GM18867 (cell line): ENCODE results near the gene VWA1.

Experiments
- ATAC-seq: cut with Tn5 transposase; IDR thresholded peaks from one replicate; pipeline ENCODE4 v1.9.1; 2021; ENCODE audit warnings: mild to moderate bottlenecking, moderate library complexity; ENCODE audit not compliant: unreplicated experiment

VWA1 gene, protein sequence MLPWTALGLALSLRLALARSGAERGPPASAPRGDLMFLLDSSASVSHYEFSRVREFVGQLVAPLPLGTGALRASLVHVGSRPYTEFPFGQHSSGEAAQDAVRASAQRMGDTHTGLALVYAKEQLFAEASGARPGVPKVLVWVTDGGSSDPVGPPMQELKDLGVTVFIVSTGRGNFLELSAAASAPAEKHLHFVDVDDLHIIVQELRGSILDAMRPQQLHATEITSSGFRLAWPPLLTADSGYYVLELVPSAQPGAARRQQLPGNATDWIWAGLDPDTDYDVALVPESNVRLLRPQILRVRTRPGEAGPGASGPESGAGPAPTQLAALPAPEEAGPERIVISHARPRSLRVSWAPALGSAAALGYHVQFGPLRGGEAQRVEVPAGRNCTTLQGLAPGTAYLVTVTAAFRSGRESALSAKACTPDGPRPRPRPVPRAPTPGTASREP

DNA sequence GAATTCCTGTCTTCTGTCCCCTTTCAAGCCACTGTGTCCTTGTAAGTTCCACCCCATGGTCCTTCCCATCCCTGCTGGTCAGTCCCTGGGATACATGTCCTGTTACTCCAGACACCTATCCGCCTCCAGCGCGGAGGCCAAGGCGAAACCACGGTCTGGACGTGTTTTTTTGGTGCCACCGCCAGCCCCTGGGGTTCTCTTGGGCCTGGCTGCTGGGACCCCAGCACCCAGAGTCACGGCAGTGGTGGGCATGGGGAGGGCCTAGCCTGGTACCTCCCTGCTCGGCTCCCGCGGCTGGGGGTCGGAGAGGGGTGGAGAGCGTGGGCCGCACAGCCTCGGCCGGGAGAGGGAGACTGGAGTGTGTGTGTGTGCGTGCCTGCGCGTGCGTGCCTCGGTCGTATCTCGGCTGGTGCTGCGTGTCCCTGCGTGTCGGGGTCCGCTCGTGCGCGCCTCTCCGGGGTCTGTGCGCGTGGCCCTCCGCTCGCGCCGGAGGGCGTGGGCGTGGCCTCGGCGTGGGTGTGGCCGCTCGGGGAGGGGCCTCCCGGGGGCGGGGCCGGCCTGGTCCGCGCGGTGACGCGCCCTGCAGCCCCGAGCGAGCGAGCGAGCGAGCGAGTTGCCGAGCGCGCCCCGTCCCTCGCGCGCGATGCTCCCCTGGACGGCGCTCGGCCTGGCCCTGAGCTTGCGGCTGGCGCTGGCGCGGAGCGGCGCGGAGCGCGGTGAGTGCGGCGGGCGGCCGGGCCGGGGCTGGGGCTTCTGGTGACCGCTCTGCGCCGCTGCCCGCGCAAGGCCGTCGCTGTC lies at the start of gene VWA1:
TSS of gene VWA1 (plus strand) at position 585 of the 798 bp plus-strand sequence. CDS start at position 644, 59 bp downstream.
- ATAC-seq: no peak

GRCh38 chr1:1385931-1386330 lies 49.6 kb upstream of the VWA1 start:
- no peak for ATAC-seq

DNA sequence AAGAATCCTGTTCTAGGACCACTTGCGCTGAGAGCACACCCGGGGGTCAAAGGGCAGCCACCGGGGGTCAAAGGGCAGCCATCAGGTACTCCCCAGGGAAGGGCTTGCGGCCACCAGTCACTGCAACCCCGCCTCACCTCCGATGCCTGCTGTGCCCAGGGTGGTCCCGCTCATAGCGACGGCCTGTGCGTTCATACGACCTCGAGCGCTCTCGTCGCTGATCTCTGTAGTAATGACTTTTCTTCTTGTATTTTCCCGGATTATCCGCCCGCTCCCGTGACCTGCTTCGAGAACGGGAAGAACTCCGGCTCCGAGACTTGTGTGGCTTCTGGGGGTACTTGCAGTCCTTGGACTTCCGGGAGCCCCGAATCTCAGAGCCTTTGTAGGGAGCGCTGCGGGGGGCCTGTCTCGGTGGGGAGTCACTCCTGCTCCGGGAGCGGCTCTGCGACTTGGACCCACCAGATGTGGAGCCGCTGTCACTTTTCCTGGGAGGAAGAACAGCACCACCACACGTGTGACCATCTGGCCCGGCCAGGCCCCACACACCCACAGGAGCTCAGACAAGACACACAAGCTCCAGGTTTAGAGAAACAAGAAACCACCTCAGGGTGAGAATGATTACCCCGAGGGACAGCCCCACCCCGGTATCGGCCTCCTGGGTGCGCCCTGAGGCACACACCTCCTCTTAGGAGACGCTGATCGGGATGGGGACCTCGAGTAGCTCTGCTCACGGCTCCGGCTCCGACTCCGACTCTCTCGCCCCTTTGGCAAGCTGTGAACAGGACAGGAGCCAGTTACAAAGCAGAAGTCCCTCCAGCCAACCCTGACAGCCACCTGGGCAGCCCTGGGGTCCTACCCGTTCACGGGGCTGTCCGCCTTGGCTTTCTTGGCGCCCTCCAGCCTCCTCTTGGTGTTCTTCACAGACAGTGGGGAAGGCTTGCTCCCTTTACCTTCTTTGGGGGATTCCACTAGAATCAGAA lies 48.1 kb upstream of the VWA1 start:
- no peak for ATAC-seq

- no peak for ATAC-seq
Observed at GRCh38 chr1:1388078-1388472, 47.4 kb upstream of the VWA1 start.

DNA sequence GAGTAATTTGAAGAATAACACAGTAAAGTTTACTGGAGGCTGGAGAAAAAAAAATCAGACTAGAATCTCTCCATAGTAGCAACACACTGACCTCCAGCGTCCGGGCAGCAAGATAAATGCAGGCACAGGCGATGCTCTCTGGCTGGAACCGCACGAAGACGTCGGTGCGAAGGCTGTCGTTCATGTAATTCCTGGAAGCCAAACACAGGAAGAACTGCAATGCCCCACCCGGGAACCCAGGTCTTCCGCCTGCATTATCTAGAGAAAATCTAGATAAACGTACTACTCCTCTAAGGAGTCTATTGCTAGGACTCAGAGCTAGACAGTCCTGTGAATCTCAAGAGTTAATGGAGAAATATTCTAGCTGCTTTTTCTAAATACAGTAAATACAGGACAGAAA lies 44.8 kb upstream of the VWA1 start:
- ATAC-seq: no peak

- ATAC-seq: no peak
Observed at GRCh38 chr1:1391225-1391624, 44.3 kb upstream of the VWA1 start.

- no peak for ATAC-seq
Observed at GRCh38 chr1:1393014-1393413, 42.5 kb upstream of the VWA1 start.

GRCh38 chr1:1393428-1393827 lies 42.1 kb upstream of the VWA1 start:
- no peak for ATAC-seq

DNA sequence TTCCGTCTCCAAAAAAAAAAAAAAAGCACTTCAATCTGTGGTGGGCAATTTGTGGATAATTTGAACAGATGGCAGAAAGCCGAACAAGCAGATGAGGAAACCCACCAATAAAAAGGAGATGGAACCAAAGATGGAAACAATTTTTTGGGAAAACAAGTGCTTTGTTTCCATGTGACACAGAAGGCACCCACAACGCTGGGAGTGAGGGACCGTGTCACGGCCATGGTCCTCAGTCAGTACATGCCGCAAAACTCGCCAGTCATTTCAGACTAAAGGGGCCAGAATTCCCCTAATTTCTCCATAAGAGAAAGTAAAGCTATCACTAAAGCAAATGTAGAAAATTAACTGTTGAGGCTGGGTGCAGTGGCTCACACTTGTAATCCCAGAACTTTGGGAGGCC lies 41.4 kb upstream of the VWA1 start:
- ATAC-seq: no peak

GRCh38 chr1:1395166-1395565 lies 40.3 kb upstream of the VWA1 start:
- no peak for ATAC-seq

DNA sequence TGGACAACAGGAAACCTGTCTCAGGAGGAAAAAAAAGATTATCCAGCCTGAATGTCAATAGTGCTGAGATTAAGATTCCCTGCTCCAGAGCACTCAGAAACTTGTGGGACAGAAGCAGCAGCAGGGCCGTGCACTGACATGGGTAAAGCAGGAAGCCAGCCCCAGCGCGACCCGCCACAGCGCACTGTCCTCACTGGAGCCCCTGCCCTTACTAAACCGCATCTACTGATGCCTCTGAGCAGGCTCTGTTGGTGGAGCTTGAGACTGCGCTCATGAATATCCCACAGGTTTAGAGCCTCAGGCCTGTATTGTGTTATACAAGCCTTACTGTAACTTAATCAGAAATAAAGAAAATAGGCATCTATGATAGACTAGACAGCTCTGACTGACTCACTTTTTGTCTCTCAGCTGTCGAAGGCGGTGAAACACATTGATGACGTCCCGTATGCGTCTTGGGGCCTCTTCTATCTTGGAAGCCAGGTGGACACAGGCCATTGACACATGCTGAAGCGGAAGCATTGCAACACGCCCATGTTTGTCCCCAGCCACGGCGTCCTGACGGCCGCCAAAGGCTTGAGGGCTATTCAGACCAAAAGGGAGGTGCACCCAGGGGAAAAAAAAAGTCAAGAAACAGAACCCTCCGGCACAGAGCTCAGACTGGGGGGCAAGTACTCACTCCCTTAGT lies 37.5 kb upstream of the VWA1 start:
- no peak for ATAC-seq

GRCh38 chr1:1398677-1399186 lies 36.8 kb upstream of the VWA1 start:
- ATAC-seq: peak; percentile 9

DNA sequence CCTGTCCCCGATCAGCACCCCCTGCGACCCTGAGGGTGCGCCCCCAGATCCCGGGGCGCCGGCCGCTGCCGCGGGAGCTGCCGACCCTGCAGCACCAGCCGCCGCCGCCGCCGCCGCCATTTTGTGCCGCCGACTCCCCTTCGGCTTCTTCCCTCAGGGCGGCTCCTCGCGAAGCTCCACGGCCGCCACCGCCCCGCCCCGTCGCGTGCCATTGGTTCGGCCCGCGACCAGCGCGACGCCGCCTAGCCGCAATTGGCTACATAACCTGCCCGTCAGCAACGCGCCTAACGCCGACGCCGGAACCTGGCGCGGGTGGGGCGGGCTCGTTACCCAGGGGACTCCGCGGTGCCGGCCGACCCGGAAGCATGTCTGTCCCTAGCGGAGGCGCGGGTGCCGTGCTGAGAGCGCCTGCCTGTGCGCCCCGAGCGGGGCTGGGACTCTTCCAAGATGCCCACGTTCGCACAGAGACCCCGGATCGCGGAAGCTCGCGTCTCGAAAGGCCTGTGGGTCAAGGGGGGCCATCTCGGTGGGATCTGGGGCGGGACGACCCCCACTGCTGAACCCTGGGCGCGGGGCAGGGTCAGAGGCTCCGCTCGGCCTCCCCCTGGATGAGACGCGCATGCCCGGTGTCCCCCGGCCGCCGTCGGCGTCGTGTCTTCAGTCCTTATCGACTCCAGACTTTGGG lies 36.2 kb upstream of the VWA1 start, which contains the start of gene CCNL2:
TSS of gene CCNL2 (minus strand) at position 149 of the 685 bp plus-strand sequence. CDS start at position 120, 29 bp downstream.
- peak; percentile 86 for ATAC-seq

DNA sequence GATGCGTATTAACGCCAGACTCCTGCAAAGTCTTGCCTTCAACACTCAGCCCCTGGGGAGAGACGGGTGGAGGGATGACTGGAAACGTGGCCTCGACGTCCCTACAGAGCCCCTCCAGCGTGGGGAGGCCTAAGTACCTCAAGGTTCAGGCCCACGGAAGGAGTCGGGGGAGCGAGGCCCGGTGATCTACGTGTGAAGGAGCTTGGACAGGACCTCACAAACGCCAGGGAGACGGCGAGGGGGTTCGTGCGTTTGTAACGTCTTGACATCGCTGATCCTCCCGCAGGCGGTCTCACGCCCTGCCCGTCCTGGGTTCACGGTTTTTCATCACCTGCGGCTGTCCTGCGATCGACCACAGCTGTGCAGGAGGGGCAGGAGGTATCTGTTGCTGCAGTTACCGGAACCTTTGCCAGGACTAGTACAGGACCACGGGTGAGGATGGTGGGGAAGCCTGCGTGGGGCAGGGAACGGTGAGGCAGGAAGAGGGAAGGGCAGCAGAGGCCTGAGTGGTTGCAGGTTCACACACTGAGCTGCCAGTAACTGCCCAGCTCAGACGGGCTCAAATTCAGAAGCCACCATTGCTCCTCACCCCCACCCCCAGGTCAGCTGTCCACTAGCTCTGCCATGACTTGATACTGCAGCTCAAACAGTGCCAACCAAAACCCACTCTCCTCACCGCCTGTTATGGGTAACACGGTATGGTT lies 35.5 kb upstream of the VWA1 start:
- ATAC-seq: peak; percentile 3

DNA sequence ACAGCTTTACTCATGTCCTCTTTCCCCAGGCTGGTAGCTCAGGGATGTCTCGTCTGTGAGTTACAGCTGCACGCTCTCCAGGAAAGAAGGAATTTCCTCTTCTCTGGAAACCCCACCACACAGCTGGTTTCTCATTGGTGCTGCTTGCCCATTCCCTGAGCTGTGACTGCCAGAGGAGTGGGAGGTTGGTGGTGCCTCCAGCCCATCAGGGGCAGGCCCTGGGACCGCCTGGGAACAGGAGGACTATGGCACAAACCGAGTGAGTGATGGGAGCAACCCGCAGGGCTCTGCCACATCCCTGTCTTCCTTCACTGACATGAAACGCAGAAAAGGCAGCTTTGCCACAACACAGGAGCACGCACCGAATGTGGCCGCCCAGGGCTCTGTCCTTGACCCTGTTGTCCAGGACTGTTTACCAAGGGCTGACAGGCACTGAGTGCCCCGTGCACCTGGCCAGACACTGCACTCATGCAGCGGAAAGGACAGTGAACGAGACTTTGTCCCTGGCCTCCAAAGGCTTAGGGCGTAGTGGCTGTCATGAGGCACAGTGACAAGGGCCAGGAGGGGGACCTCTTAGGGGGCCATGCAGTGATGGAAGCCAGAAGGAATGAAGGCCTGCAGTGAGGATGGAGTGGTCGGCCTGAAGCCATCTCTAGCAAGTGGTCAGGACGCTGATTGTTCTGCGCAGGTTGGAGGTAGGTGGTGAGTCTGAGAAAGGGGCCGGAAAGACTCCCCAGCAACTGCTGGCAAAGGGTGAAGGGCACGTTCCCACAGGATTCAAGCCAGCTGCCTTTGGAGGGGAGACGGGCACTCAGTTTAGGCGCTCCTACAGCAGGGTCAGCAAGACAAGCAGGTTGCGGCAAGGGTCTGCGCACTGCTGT lies 34.7 kb upstream of the VWA1 start:
- ATAC-seq: no peak

DNA sequence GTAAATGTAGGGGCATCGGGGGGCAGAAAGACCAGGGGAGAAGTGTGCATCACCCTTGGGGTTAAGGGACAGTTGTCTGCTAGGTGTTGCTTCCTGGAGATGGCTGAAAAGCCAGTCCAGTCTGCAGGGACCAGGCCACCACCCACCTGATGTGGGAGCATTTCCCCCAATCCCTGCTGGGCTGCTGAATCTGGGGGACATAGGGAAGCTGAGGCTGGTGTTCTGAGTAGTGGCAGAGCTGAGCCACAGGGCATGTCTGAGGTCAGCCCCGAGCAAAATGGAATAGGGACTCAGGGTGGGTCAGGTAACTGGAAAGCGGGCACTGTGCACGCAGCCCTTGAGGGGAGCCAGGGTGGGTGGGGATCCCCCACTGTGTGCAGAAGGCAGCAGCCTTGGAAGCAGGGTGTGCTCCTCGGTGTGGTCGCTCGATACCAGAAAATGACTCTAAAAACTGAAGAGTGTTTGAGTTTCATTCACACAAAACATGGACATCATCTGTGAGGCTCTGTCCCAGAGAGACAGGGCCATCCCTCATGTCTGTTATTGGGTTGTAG lies 34.0 kb upstream of the VWA1 start:
- no peak for ATAC-seq

DNA sequence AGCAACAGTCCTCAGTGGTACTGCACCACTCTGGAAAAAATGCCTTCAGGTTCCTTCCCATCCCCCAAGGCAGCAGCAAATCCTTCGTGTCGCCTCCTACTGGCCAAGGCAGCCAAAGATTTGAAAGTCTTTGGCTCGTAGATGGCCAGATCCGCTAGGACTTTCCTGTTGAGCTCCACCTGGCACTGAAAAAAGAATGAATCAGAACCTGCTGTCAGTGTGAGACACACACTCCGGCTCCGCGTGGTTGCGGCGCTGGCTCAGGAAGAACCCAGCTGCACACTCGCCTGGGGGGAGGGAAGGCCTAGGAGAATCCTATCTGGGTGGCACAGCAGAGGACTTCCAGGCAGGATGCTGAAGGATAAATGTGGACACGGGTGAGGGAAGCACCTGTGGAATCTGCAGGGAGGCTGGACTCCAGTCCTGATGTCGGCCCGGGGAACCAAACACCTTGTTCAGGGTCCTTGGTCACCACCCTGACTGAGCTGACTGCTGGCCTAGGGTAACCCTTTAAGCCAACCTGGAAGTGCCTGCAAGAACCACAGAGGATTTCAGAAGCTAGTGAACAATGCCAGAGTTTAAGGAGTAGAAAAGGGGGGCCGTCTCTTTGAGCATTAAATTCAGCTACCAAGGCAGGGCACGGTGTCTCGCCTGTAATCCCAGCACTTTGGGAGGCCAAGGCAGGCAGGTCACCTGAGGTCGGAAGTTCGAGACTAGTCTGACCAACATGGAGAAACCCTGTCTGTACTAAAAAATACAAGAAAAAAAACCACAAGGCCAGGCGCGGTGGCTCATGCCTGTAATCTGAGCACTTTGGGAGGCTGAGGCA lies 33.2 kb upstream of the VWA1 start:
- no peak for ATAC-seq
